Trophoblast cell (in vitro differentiated cells and primary cell): ENCODE measurements around the gene WDR74.
"Not testable (repeated sequence)": the region's sequence is repeated elsewhere in the genome, so short reads cannot be mapped to it uniquely, and the experiment has no call there.

Experiments
- DNase-seq, 2 donors: peaks; one replicate each; pipeline ENCODE4 v3.0.0-alpha.2; 2016
- H2AFZ ChIP-seq: 2 replicates; pipeline ENCODE4 v1.6.1; 2013; ENCODE audit warnings: low read length, moderate library complexity, mild to moderate bottlenecking; ENCODE audit not compliant: insufficient read depth, poor library complexity
- H2AK5ac ChIP-seq: 2 replicates; pipeline ENCODE4 v1.6.1; 2013; ENCODE audit warnings: mild to moderate bottlenecking, low read length
- H2BK120ac ChIP-seq: 2 replicates; pipeline ENCODE4 v1.6.1; 2013; ENCODE audit warnings: low read length, mild to moderate bottlenecking, moderate library complexity; ENCODE audit not compliant: insufficient read depth, poor library complexity
- H2BK12ac ChIP-seq: 2 replicates; pipeline ENCODE4 v1.6.1; 2013; ENCODE audit warnings: mild to moderate bottlenecking, low read length, moderate library complexity
- H2BK5ac ChIP-seq: 2 replicates; pipeline ENCODE4 v1.6.1; 2013; ENCODE audit warnings: low read length, low read depth, moderate library complexity, mild to moderate bottlenecking; ENCODE audit not compliant: poor library complexity
- H3K14ac ChIP-seq: 2 replicates; pipeline ENCODE4 v1.6.1; 2013; ENCODE audit warnings: mild to moderate bottlenecking, low read length
- H3K18ac ChIP-seq: 2 replicates; pipeline ENCODE4 v1.6.1; 2013; ENCODE audit warnings: mild to moderate bottlenecking, low read length
- H3K23ac ChIP-seq: 2 replicates; pipeline ENCODE4 v1.6.1; 2013; ENCODE audit warnings: low read length
- H3K27ac ChIP-seq: 2 replicates; pipeline ENCODE4 v1.5.1; 2013; ENCODE audit warnings: low read depth, mild to moderate bottlenecking, inconsistent platforms, low read length, moderate library complexity
- H3K27me3 ChIP-seq: 2 replicates; pipeline ENCODE4 v1.6.1; 2013; ENCODE audit warnings: inconsistent platforms, mild to moderate bottlenecking, low read length, moderate library complexity; ENCODE audit not compliant: insufficient read depth
- H3K36me3 ChIP-seq, 2 experiments: 1 replicate in 1 of 2; 2 replicates in 1 of 2; pipeline ENCODE4 v1.6.1; 2013; ENCODE audit warnings: low read length in 2 of 2, mild to moderate bottlenecking in 2 of 2, moderate library complexity in 1 of 2; ENCODE audit not compliant: insufficient read depth in 2 of 2, control insufficient read depth in 1 of 2
- H3K4ac ChIP-seq: 2 replicates; pipeline ENCODE4 v1.6.1; 2013; ENCODE audit warnings: low read depth, mild to moderate bottlenecking, low read length, moderate library complexity
- H3K4me1 ChIP-seq, 2 experiments: 1 replicate in 1 of 2; 2 replicates in 1 of 2; pipeline ENCODE4 v1.6.1; 2013; ENCODE audit warnings: low read length in 2 of 2, mild to moderate bottlenecking in 2 of 2, moderate library complexity in 1 of 2; ENCODE audit not compliant: insufficient read depth in 2 of 2, control insufficient read depth in 1 of 2
- H3K4me2 ChIP-seq: 2 replicates; pipeline ENCODE4 v1.6.1; 2013; ENCODE audit warnings: inconsistent platforms, mild to moderate bottlenecking, low read length, moderate library complexity
- H3K4me3 ChIP-seq: 2 replicates; pipeline ENCODE4 v1.5.1; 2013; ENCODE audit warnings: mild to moderate bottlenecking, low read depth, low read length, inconsistent platforms
- H3K79me1 ChIP-seq: one replicate; pipeline ENCODE4 v1.6.1; 2013; ENCODE audit warnings: low read length
- H3K79me2 ChIP-seq: 2 replicates; pipeline ENCODE4 v1.6.1; 2013; ENCODE audit warnings: low read length, mild to moderate bottlenecking; ENCODE audit not compliant: control insufficient read depth, insufficient read depth, poor library complexity
- H3K9ac ChIP-seq: 2 replicates; pipeline ENCODE4 v1.6.1; 2013; ENCODE audit warnings: mild to moderate bottlenecking, low read length
- H3K9me3 ChIP-seq: 2 replicates; pipeline ENCODE4 v1.6.1; 2013; ENCODE audit warnings: low read depth, mild to moderate bottlenecking, control low read depth, inconsistent platforms, low read length; ENCODE audit not compliant: insufficient read depth
- H4K12ac ChIP-seq: 2 replicates; pipeline ENCODE4 v1.6.1; 2013; ENCODE audit warnings: low read depth, mild to moderate bottlenecking, low read length, moderate library complexity
- H4K8ac ChIP-seq: 2 replicates; pipeline ENCODE4 v1.6.1; 2013; ENCODE audit warnings: low read depth, mild to moderate bottlenecking, low read length, moderate library complexity
- H4K91ac ChIP-seq: one replicate; pipeline ENCODE4 v1.6.1; 2013; ENCODE audit warnings: low read depth, mild to moderate bottlenecking, low read length, moderate library complexity
- WGBS: extraction: QIAGEN DNeasy Blood & Tissue Kit; methylation state at CpG from one replicate; pipeline ENCODE4 v1.1.7; 2013; ENCODE audit warnings: missing lambda C conversion rate; ENCODE audit not compliant: insufficient read length, insufficient coverage; ENCODE audit errors: extremely low coverage; 5-methylcytosine and 5-hydroxymethylcytosine counted together

The WDR74 gene

GRCh38 chr11:62843466-62843865, 4.1 kb upstream of the WDR74 start:
- H3K14ac ChIP-seq: no peak overlapping the region
- no peak overlapping the region for H3K18ac ChIP-seq
- no peaks in the 10 kb centered on the region for H3K36me3 ChIP-seq
- no peak overlapping the region for H3K4me2 ChIP-seq
- H4K12ac ChIP-seq: no peak overlapping the region
- H3K4me3 ChIP-seq: no peak overlapping the region
- H2AFZ ChIP-seq: no peak overlapping the region
- H3K27me3 ChIP-seq: no peaks in the 10 kb centered on the region
- no peaks in the 10 kb centered on the region for H3K9me3 ChIP-seq
- H3K79me2 ChIP-seq: peaks cover 11% of the 10 kb centered on the region
- peaks cover 24% of the 10 kb centered on the region for H3K79me1 ChIP-seq
- no peak overlapping the region for H3K27ac ChIP-seq
- H2AK5ac ChIP-seq: no peak overlapping the region
- no peak overlapping the region for H3K23ac ChIP-seq
- no peak overlapping the region for H3K4ac ChIP-seq
- peaks cover 0 to 3% of the 10 kb centered on the region in 2 experiments for H3K4me1 ChIP-seq
- H4K91ac ChIP-seq: no peak overlapping the region
- no peak overlapping the region for H2BK120ac ChIP-seq
- H2BK12ac ChIP-seq: no peak overlapping the region
- no peak overlapping the region for H3K9ac ChIP-seq
- H2BK5ac ChIP-seq: no peak overlapping the region
- DNase-seq: no peak
- no CpG with 5 or more reads among the region's 3 CpGs for WGBS
- no peak overlapping the region for H4K8ac ChIP-seq

GRCh38 chr11:62842891-62843290, 3.5 kb upstream of the WDR74 start:
- H3K14ac ChIP-seq, H3K27me3 ChIP-seq, H3K4me3 ChIP-seq, H2BK120ac ChIP-seq, H3K9me3 ChIP-seq, H2BK5ac ChIP-seq, H4K12ac ChIP-seq, H3K4ac ChIP-seq, H3K36me3 ChIP-seq, H3K18ac ChIP-seq, H2BK12ac ChIP-seq, H3K23ac ChIP-seq, H2AFZ ChIP-seq, H3K4me1 ChIP-seq, DNase-seq, H3K9ac ChIP-seq, H2AK5ac ChIP-seq: not testable (repeated sequence)
- Histone ChIP-seq H4K8ac (peak overlapping the region; percentile 79), H3K79me1 (peaks cover 24% of the 10 kb centered on the region), H3K4me2 (peak overlapping the region; percentile 96), H3K79me2 (peaks cover 11% of the 10 kb centered on the region), H3K27ac (peak overlapping the region; percentile 94), H4K91ac (peak overlapping the region; percentile 78)
- WGBS: no CpG with 5 or more reads among the region's 9 CpGs

GRCh38 chr11:62842171-62842741, 2.9 kb upstream of the WDR74 start:
- Histone ChIP-seq H3K9ac (peak overlapping the region; percentile 85), H3K23ac (no peak overlapping the region), H3K36me3 (no peaks in the 10 kb centered on the region), H3K4me1 (peaks cover 0 to 3% of the 10 kb centered on the region in 2 experiments), H3K79me1 (peaks cover 24% of the 10 kb centered on the region), H2BK120ac (peak overlapping the region; percentile 91), H3K9me3 (no peaks in the 10 kb centered on the region), H3K27me3 (no peaks in the 10 kb centered on the region), H3K79me2 (peaks cover 11% of the 10 kb centered on the region), H4K8ac (peak overlapping the region; percentile 79), H3K27ac (peak overlapping the region; percentile 94), H2AFZ (peak overlapping the region; percentile 85), H4K12ac (peak overlapping the region; percentile 79), H3K4ac (peak overlapping the region; percentile 35), H3K4me2 (peak overlapping the region; percentile 96), H2AK5ac (peak overlapping the region; percentile 41), H4K91ac (peak overlapping the region; percentile 78), H2BK12ac (peak overlapping the region; percentile 84), H3K18ac (peak overlapping the region; percentile 78), H3K14ac (peak overlapping the region; percentile 31), H2BK5ac (peak overlapping the region; percentile 73), H3K4me3 (peak overlapping the region; percentile 56)
- peak in 1 of 2 donors; percentile 77 for DNase-seq
- WGBS: no CpG with 5 or more reads among the region's 30 CpGs

- Histone ChIP-seq H3K4me3 (peak overlapping the region; percentile 56), H3K23ac (no peak overlapping the region), H2BK5ac (peak overlapping the region; percentile 73), H3K4me1 (peaks cover 0 to 3% of the 10 kb centered on the region in 2 experiments), H4K12ac (peak overlapping the region; percentile 79), H2AFZ (peak overlapping the region; percentile 85), H2AK5ac (no peak overlapping the region), H3K27me3 (no peaks in the 10 kb centered on the region), H3K4me2 (peak overlapping the region; percentile 96), H3K9ac (peak overlapping the region; percentile 85), H3K79me2 (peaks cover 11% of the 10 kb centered on the region), H3K27ac (peak overlapping the region; percentile 94), H3K36me3 (peaks cover 0 to under 1% of the 10 kb centered on the region in 2 experiments), H3K4ac (peak overlapping the region; percentile 35), H3K9me3 (no peaks in the 10 kb centered on the region), H3K79me1 (peaks cover 24% of the 10 kb centered on the region), H4K91ac (peak overlapping the region; percentile 78), H2BK120ac (peak overlapping the region; percentile 91), H3K14ac (peak overlapping the region; percentile 31), H3K18ac (peak overlapping the region; percentile 78), H2BK12ac (peak overlapping the region; percentile 84), H4K8ac (peak overlapping the region; percentile 79)
- no CpG with 5 or more reads among the region's 33 CpGs for WGBS
- peak; percentile 88 to 98 for DNase-seq
Observed at GRCh38 chr11:62841361-62842170, 2.2 kb upstream of the WDR74 start.
